T-cell (primary cell): ENCODE results near the gene MED7. TPM values are rescaled to one million over a fixed set of nuclear protein-coding genes. Genes with fewer than 3 reads are reported as not detected.

Experiments
- ATAC-seq, 4 experiments: fragments of 200-7000 bp in 3 of 4; fragments of 150-1000 bp in 1 of 4; cut with Tn5 transposase; replicated peaks in 1 of 4; 1 replicate in 3 of 4; 2 replicates in 1 of 4; pipeline ENCODE4 v1.10.0; 2021; ENCODE audit warnings: moderate library complexity in 3 of 4, mild to moderate bottlenecking in 2 of 4, moderate number of reproducible peaks in 1 of 4
- CTCF ChIA-PET, 2 donors: fragments of 300-600 bp; sonication (Branson Sonifier 250); formaldehyde crosslinking; loops; one replicate each; lab custom pipeline; 2022; ENCODE audit warnings: antibody characterized with exemption in 2 of 2; lab: Charles Lee
- POLR2A ChIA-PET, 2 donors: fragments of 300-600 bp; sonication (Branson Sonifier 250); formaldehyde crosslinking; loops; one replicate each; lab custom pipeline; 2022; ENCODE audit warnings: antibody characterized with exemption in 2 of 2; lab: Charles Lee
- DNase-seq, 35 experiments: peaks; one replicate each; pipeline versions ENCODE4 v3.0.0 to v3.0.0-alpha.2; 2013 to 2023
- H3K27ac ChIP-seq: one replicate; pipeline ENCODE4 v1.5.1; 2013; ENCODE audit warnings: low read length
- H3K27me3 ChIP-seq, 2 experiments: replicated peaks in 1 of 2; 1 replicate in 1 of 2; 2 replicates in 1 of 2; pipeline versions ENCODE4 v1.6.1 to v1.7.0; 2013; ENCODE audit warnings: low read length in 1 of 2, mixed read lengths in 1 of 2; ENCODE audit not compliant: control insufficient read depth in 2 of 2, insufficient read depth in 2 of 2; ENCODE audit errors: extremely low read depth in 1 of 2
- H3K36me3 ChIP-seq, 2 donors: 1 replicate in 1 of 2; 2 replicates in 1 of 2; pipeline versions ENCODE4 v1.6.1 to v1.7.0; 2013; ENCODE audit warnings: low read length in 1 of 2; ENCODE audit not compliant: control insufficient read depth in 2 of 2, insufficient read depth in 1 of 2; ENCODE audit errors: extremely low read depth in 1 of 2
- H3K4me1 ChIP-seq, 2 experiments: 1 replicate in 1 of 2; 2 replicates in 1 of 2; pipeline versions ENCODE4 v1.6.1 to v1.7.0; 2013; ENCODE audit warnings: low read length in 2 of 2, mixed read lengths in 1 of 2; ENCODE audit not compliant: insufficient read depth in 2 of 2, control insufficient read depth in 1 of 2; ENCODE audit errors: extremely low read depth in 1 of 2
- H3K4me3 ChIP-seq, 2 donors: 1 replicate in 1 of 2; 2 replicates in 1 of 2; pipeline versions ENCODE4 v1.5.1 to v1.7.0; 2013; ENCODE audit warnings: mild to moderate bottlenecking in 2 of 2, low read length in 1 of 2, moderate library complexity in 1 of 2; ENCODE audit not compliant: control insufficient read depth in 1 of 2; ENCODE audit errors: extremely low read depth in 1 of 2
- H3K9me3 ChIP-seq: 2 replicates; pipeline ENCODE4 v1.7.0; 2013
- H3K27ac Mint-ChIP-seq, 2 donors: one replicate each; pipeline ENCODE4 v1.8.0; 2020 to 2021; ENCODE audit warnings: mild to moderate bottlenecking in 2 of 2, mixed read lengths in 2 of 2
- H3K27me3 Mint-ChIP-seq, 2 donors: one replicate each; pipeline ENCODE4 v1.8.0; 2021 to 2022; ENCODE audit warnings: mixed read lengths in 2 of 2
- H3K36me3 Mint-ChIP-seq: one replicate; pipeline ENCODE4 v1.8.0; 2021; ENCODE audit warnings: mixed read lengths
- H3K4me1 Mint-ChIP-seq, 3 donors: one replicate each; pipeline ENCODE4 v1.8.0; 2020 to 2022; ENCODE audit warnings: mixed read lengths in 3 of 3, mild to moderate bottlenecking in 1 of 3
- H3K4me3 Mint-ChIP-seq, 3 donors: one replicate each; pipeline ENCODE4 v1.8.0; 2020 to 2022; ENCODE audit warnings: mild to moderate bottlenecking in 3 of 3, mixed read lengths in 3 of 3, moderate library complexity in 3 of 3
- H3K9me3 Mint-ChIP-seq, 3 donors: one replicate each; pipeline ENCODE4 v1.8.0; 2020 to 2022; ENCODE audit warnings: mixed read lengths in 3 of 3
- WGBS: methylation state at CpG from one replicate; pipeline ENCODE4 v1.1.5; 2013; ENCODE audit warnings: missing lambda C conversion rate; ENCODE audit not compliant: insufficient coverage; 5-methylcytosine and 5-hydroxymethylcytosine counted together
- total RNA-seq, 35 experiments: library from RNA in 6 of 35; stranded (reverse) in 6 of 35; fragments of 120-200 nt in 1 of 35; gene quantifications; one replicate each; pipeline versions ENCODE4 v1.2.1 to v1.2.4 and lab custom pipeline; 2013 to 2026

The MED7 gene
- total RNA-seq, 5 donors from 2014 or later (not counting 1 experiment from before 2014, with no cell fraction given): 5.7 to 14.9 (median 13.1) TPM

GRCh38 chr5:157166214-157167213 is 23.8 kb upstream of the MED7 start, which contains the start of gene GARIN3:
Gene GARIN3, minus strand, starts transcription at chr5:157166264. Its CDS starts 96 bp downstream, at chr5:157166168.
- Histone ChIP-seq H3K27me3 (no peaks in the 10 kb centered on the region), H3K27ac (peak within 1 kb of the TSS; percentile 56), H3K4me1 (peaks cover 16 to 23% of the 10 kb centered on the region in 2 experiments), H3K4me3 (no peak within 1 kb of the TSS), H3K36me3 (no peaks in the 10 kb centered on the region), H3K9me3 (no peaks in the 10 kb centered on the region)
- POLR2A ChIA-PET: interaction anchor here in 1 of 2 donors (0.6 to 1.1 kb wide), 5 partner anchors 12 to 110 kb away, joined by 3 to 5 read pairs (median 4); partner anchors contain the start of gene ITK
- CTCF ChIA-PET: interaction anchor here in 1 of 2 donors (0.9 to 1.8 kb wide), 5 partner anchors 13 to 110 kb away, joined by 3 to 15 read pairs (median 5); no protein-coding TSS in a partner anchor
- peak within 1 kb of the TSS in 1 of 3 donors; percentile 70 for H3K4me3 Mint-ChIP-seq
- no peak for DNase-seq
- peaks cover 0 to 4% (median 3%) of the 10 kb centered on the region in 3 donors for H3K9me3 Mint-ChIP-seq
- H3K27me3 Mint-ChIP-seq: no peaks in the 10 kb centered on the region
- ATAC-seq: peak in 3 of 4 experiments; percentile 34 to 63 (median 44)
- H3K36me3 Mint-ChIP-seq: no peaks in the 10 kb centered on the region
- H3K4me1 Mint-ChIP-seq: peaks cover 49 to 69% (median 66%) of the 10 kb centered on the region in 3 donors
- WGBS: 96% methylated on average over 2 of the region's 7 CpGs
- H3K27ac Mint-ChIP-seq: peak within 1 kb of the TSS; percentile 92

GRCh38 chr5:157165668-157166067 is 23.0 kb upstream of the MED7 start:
- DNase-seq (no peak), ATAC-seq (no peak)
- no peaks in the 10 kb centered on the region for H3K9me3 ChIP-seq
- H3K27me3 Mint-ChIP-seq: no peaks in the 10 kb centered on the region
- H3K9me3 Mint-ChIP-seq: peaks cover 0 to 3% (median under 1%) of the 10 kb centered on the region in 3 donors
- WGBS: 100% methylated on average over 1 of the region's 14 CpGs
- ChIA-PET CTCF (interaction anchor here (1.2 to 1.3 kb wide), 2 partner anchors 11 to 16 kb away, joined by 3 read pairs; no protein-coding TSS in a partner anchor), POLR2A (no interaction called here)
- peaks cover 16 to 19% of the 10 kb centered on the region in 2 experiments for H3K4me1 ChIP-seq
- H3K4me3 ChIP-seq: no peak overlapping the region
- H3K36me3 ChIP-seq: no peaks in the 10 kb centered on the region
- H3K27ac ChIP-seq: no peak overlapping the region
- no peaks in the 10 kb centered on the region for H3K27me3 ChIP-seq
- H3K4me1 Mint-ChIP-seq: peaks cover 49 to 69% (median 67%) of the 10 kb centered on the region in 3 donors
- H3K36me3 Mint-ChIP-seq: no peaks in the 10 kb centered on the region
- H3K4me3 Mint-ChIP-seq: no peak overlapping the region
- peak overlapping the region; percentile 42 to 92 for H3K27ac Mint-ChIP-seq

- Histone ChIP-seq H3K4me1 (peaks cover 17 to 21% of the 10 kb centered on the region in 2 experiments), H3K27me3 (no peaks in the 10 kb centered on the region), H3K9me3 (no peaks in the 10 kb centered on the region), H3K4me3 (no peak overlapping the region), H3K36me3 (no peaks in the 10 kb centered on the region), H3K27ac (no peak overlapping the region)
- no peak overlapping the region for H3K4me3 Mint-ChIP-seq
- H3K36me3 Mint-ChIP-seq: no peaks in the 10 kb centered on the region
- ATAC-seq (no peak), DNase-seq (no peak)
- H3K9me3 Mint-ChIP-seq: peaks cover 0 to under 1% (median 0%) of the 10 kb centered on the region in 3 donors
- H3K4me1 Mint-ChIP-seq: peaks cover 46 to 67% (median 65%) of the 10 kb centered on the region in 3 donors
- no peaks in the 10 kb centered on the region for H3K27me3 Mint-ChIP-seq
- WGBS: no CpG with 5 or more reads among the region's 4 CpGs
- peak overlapping the region in 1 of 2 donors; percentile 27 for H3K27ac Mint-ChIP-seq
- ChIA-PET POLR2A (no interaction called here), CTCF (interaction anchor here (1.2 to 1.3 kb wide), 2 partner anchors 10 to 16 kb away, joined by 3 read pairs; no protein-coding TSS in a partner anchor)
Measured at GRCh38 chr5:157165261-157165660, 22.6 kb upstream of the MED7 start.

GRCh38 chr5:157164521-157164920 is 21.9 kb upstream of the MED7 start:
- CTCF ChIA-PET: interaction anchor here in 1 of 2 donors (1.2 kb wide), 1 partner anchor 9 kb away, joined by 3 read pairs; no protein-coding TSS in a partner anchor
- DNase-seq (no peak), ATAC-seq (no peak)
- 82% methylated on average over 2 of the region's 5 CpGs for WGBS
- Mint-ChIP-seq H3K9me3 (no peaks in the 10 kb centered on the region), H3K27ac (no peak overlapping the region), H3K27me3 (no peaks in the 10 kb centered on the region), H3K4me1 (peaks cover 51 to 68% (median 68%) of the 10 kb centered on the region in 3 donors), H3K36me3 (no peaks in the 10 kb centered on the region), H3K4me3 (no peak overlapping the region)
- H3K9me3 ChIP-seq: no peaks in the 10 kb centered on the region
- POLR2A ChIA-PET: no interaction called here
- H3K4me1 ChIP-seq: peaks cover 24 to 28% of the 10 kb centered on the region in 2 experiments
- no peaks in the 10 kb centered on the region for H3K27me3 ChIP-seq
- H3K27ac ChIP-seq: no peak overlapping the region
- no peaks in the 10 kb centered on the region for H3K36me3 ChIP-seq
- H3K4me3 ChIP-seq: no peak overlapping the region

- H3K9me3 ChIP-seq: no peaks in the 10 kb centered on the region
- peaks cover 33 to 38% of the 10 kb centered on the region in 2 experiments for H3K4me1 ChIP-seq
- ATAC-seq: no peak
- H3K4me3 ChIP-seq: no peak overlapping the region
- no peaks in the 10 kb centered on the region for H3K36me3 ChIP-seq
- no peaks in the 10 kb centered on the region for H3K27me3 Mint-ChIP-seq
- 99% methylated on average over 5 of the region's 12 CpGs for WGBS
- no peak overlapping the region for H3K27ac ChIP-seq
- no peak for DNase-seq
- no peaks in the 10 kb centered on the region for H3K27me3 ChIP-seq
- peaks cover 0 to 4% (median 0%) of the 10 kb centered on the region in 3 donors for H3K9me3 Mint-ChIP-seq
- ChIA-PET CTCF (no interaction called here), POLR2A (interaction anchor here in 1 of 2 donors (1.0 kb wide), 1 partner anchor 17 kb away, joined by 3 read pairs; the partner anchor contains the start of gene ITK)
- no peak overlapping the region for H3K4me3 Mint-ChIP-seq
- H3K27ac Mint-ChIP-seq: peak overlapping the region; percentile 24 to 61
- no peaks in the 10 kb centered on the region for H3K36me3 Mint-ChIP-seq
- peaks cover 56 to 70% (median 68%) of the 10 kb centered on the region in 3 donors for H3K4me1 Mint-ChIP-seq
Measured at GRCh38 chr5:157162919-157163510, 20.4 kb upstream of the MED7 start.
